HEK293 (cell line): Measurements from ENCODE around the gene AP5Z1.

Experiments
- CTCF ChIA-PET: fragments of 350-600 bp; formaldehyde crosslinking; extraction: SDS; loops from one replicate; lab custom pipeline; 2021; ENCODE audit warnings: antibody characterized with exemption; lab: Yijun Ruan, JAX
- POLR2A ChIA-PET: fragments of 300-600 bp; formaldehyde crosslinking; extraction: SDS; loops from one replicate; lab custom pipeline; 2020; ENCODE audit warnings: antibody characterized with exemption, inconsistent platforms; lab: Yijun Ruan, JAX
- H3K27ac ChIP-seq: fragments of 200-500 bp; sonication (Bioruptor generic); 2 replicates; pipeline ENCODE4 v1.5.1; 2014; ENCODE audit warnings: low read depth, low read length, control low read depth, inconsistent platforms; ENCODE audit errors: extremely low read depth
- H3K36me3 ChIP-seq, 2 experiments: fragments of 200-500 bp in 1 of 2; sonication (Bioruptor generic) in 1 of 2; 1 replicate in 1 of 2; 2 replicates in 1 of 2; pipeline ENCODE4 v1.5.1; 2014 to 2017; ENCODE audit warnings: inconsistent platforms in 2 of 2, low read length in 2 of 2; ENCODE audit not compliant: control insufficient read depth in 2 of 2, insufficient read depth in 1 of 2
- H3K4me1 ChIP-seq: fragments of 200-500 bp; sonication (Bioruptor generic); 2 replicates; pipeline ENCODE4 v1.5.1; 2014; ENCODE audit warnings: mild to moderate bottlenecking, low read length, inconsistent platforms; ENCODE audit not compliant: control insufficient read depth, insufficient read depth
- H3K4me3 ChIP-seq: 2 replicates; pipeline ENCODE4 v1.5.1; 2011; ENCODE audit warnings: low read depth, mild to moderate bottlenecking, control low read depth, low read length, moderate library complexity
- H3K9me3 ChIP-seq: fragments of 200-500 bp; sonication (Bioruptor generic); 2 replicates; pipeline ENCODE4 v1.5.1; 2014; ENCODE audit warnings: low read depth, low read length, inconsistent platforms; ENCODE audit not compliant: control insufficient read depth, insufficient read depth
- BCL11B ChIP-seq: fragments of 450-650 bp; formaldehyde crosslinking; IDR thresholded peaks from 2 replicates; pipeline ENCODE4 v1.5.1; 2016; ENCODE audit warnings: low read depth, missing biosample characterization, missing genetic modification characterization
- GLI2 ChIP-seq: fragments of 450-650 bp; formaldehyde crosslinking; IDR thresholded peaks from 2 replicates; pipeline ENCODE4; 2017; ENCODE audit warnings: missing biosample characterization, missing genetic modification characterization, low read depth, borderline replicate concordance
- KLF10 ChIP-seq: fragments of 450-650 bp; IDR thresholded peaks from 2 replicates; pipeline ENCODE4 v1.5.1; 2018; ENCODE audit warnings: missing biosample characterization, mild to moderate bottlenecking, missing genetic modification characterization
- KLF9 ChIP-seq: fragments of 450-650 bp; formaldehyde crosslinking; IDR thresholded peaks from 2 replicates; pipeline ENCODE4 v1.5.1; 2016; ENCODE audit warnings: missing biosample characterization, missing genetic modification characterization, low read depth
- MZF1 ChIP-seq: fragments of 450-650 bp; formaldehyde crosslinking; IDR thresholded peaks from 2 replicates; pipeline ENCODE4 v1.5.1; 2017; ENCODE audit warnings: missing biosample characterization, missing genetic modification characterization, borderline replicate concordance
- ZBTB17 ChIP-seq: fragments of 450-650 bp; formaldehyde crosslinking; IDR thresholded peaks from 2 replicates; pipeline ENCODE4 v1.5.1; 2016; ENCODE audit warnings: missing biosample characterization, missing genetic modification characterization
- ZBTB48 ChIP-seq: fragments of 450-650 bp; formaldehyde crosslinking; IDR thresholded peaks from 2 replicates; pipeline ENCODE4 v1.5.1; 2016; ENCODE audit warnings: missing biosample characterization, missing genetic modification characterization
- ZFHX2 ChIP-seq: fragments of 450-650 bp; formaldehyde crosslinking; conservative IDR thresholded peaks from 2 replicates; pipeline ENCODE4 v1.5.1; 2016; ENCODE audit warnings: missing biosample characterization, missing genetic modification characterization
- ZNF10 ChIP-seq: fragments of 450-650 bp; formaldehyde crosslinking; IDR thresholded peaks from 2 replicates; pipeline ENCODE4 v1.5.1; 2017; ENCODE audit warnings: missing biosample characterization, missing genetic modification characterization
- ZNF211 ChIP-seq: fragments of 450-650 bp; formaldehyde crosslinking; IDR thresholded peaks from 2 replicates; pipeline ENCODE4 v1.5.1; 2016; ENCODE audit warnings: low read depth, missing biosample characterization, missing genetic modification characterization
- ZNF274 ChIP-seq, 2 experiments: fragments of 200-500 bp in 1 of 2; fragments of 450-650 bp in 1 of 2; sonication (Bioruptor generic) in 1 of 2; formaldehyde crosslinking in 1 of 2; IDR thresholded peaks; 2 replicates each; pipeline versions ENCODE4 v1.5.1 to v1.6.1; 2014 to 2016; ENCODE audit warnings: borderline replicate concordance in 1 of 2, inconsistent platforms in 1 of 2, low read length in 1 of 2, missing biosample characterization in 1 of 2, missing genetic modification characterization in 1 of 2
- ZNF335 ChIP-seq: fragments of 450-650 bp; formaldehyde crosslinking; conservative IDR thresholded peaks from 2 replicates; pipeline ENCODE4 v1.5.1; 2016; ENCODE audit warnings: missing biosample characterization, missing genetic modification characterization
- ZNF350 ChIP-seq: fragments of 450-650 bp; formaldehyde crosslinking; IDR thresholded peaks from 2 replicates; pipeline ENCODE4 v1.5.0; 2017; ENCODE audit warnings: missing biosample characterization, mild to moderate bottlenecking, missing genetic modification characterization
- ZNF416 ChIP-seq: fragments of 450-650 bp; formaldehyde crosslinking; IDR thresholded peaks from 2 replicates; pipeline ENCODE4 v1.5.1; 2016; ENCODE audit warnings: missing biosample characterization, missing genetic modification characterization
- ZNF510 ChIP-seq: fragments of 450-650 bp; formaldehyde crosslinking; IDR thresholded peaks from 2 replicates; pipeline ENCODE4 v1.5.1; 2018; ENCODE audit warnings: mild to moderate bottlenecking, missing genetic modification characterization, missing biosample characterization; ENCODE audit not compliant: insufficient replicate concordance
- ZNF558 ChIP-seq: fragments of 450-650 bp; formaldehyde crosslinking; IDR thresholded peaks from 2 replicates; pipeline ENCODE4 v1.5.1; 2016; ENCODE audit warnings: missing biosample characterization, missing genetic modification characterization
- TF ChIP-seq, protein P1 (sequence below): fragments of 450-650 bp; formaldehyde crosslinking; IDR thresholded peaks from 2 replicates; pipeline ENCODE4 v1.5.1; 2016; ENCODE audit warnings: missing biosample characterization, missing genetic modification characterization
- TF ChIP-seq, protein P2 (sequence below): fragments of 450-650 bp; formaldehyde crosslinking; IDR thresholded peaks from 2 replicates; pipeline ENCODE4 v1.5.1; 2016; ENCODE audit warnings: missing biosample characterization, missing genetic modification characterization, borderline replicate concordance
- TF ChIP-seq, protein P3 (sequence below): fragments of 450-650 bp; formaldehyde crosslinking; IDR thresholded peaks from 2 replicates; pipeline ENCODE4 v1.5.1; 2016; ENCODE audit warnings: missing biosample characterization, missing genetic modification characterization
- TF ChIP-seq, protein P4 (sequence below): fragments of 450-650 bp; formaldehyde crosslinking; IDR thresholded peaks from 2 replicates; pipeline ENCODE4 v1.5.1; 2016; ENCODE audit warnings: missing biosample characterization, missing genetic modification characterization
- TF ChIP-seq, protein P5 (sequence below): fragments of 450-650 bp; formaldehyde crosslinking; IDR thresholded peaks from 2 replicates; pipeline ENCODE4 v1.5.1; 2016; ENCODE audit warnings: missing biosample characterization, missing genetic modification characterization
- TF ChIP-seq, protein P6 (sequence below): sonication (generic); formaldehyde crosslinking; IDR thresholded peaks from 2 replicates; pipeline ENCODE4 v1.8.1; 2022; ENCODE audit warnings: mild to moderate bottlenecking, moderate library complexity, missing genetic modification reagents

The AP5Z1 gene

DNA sequence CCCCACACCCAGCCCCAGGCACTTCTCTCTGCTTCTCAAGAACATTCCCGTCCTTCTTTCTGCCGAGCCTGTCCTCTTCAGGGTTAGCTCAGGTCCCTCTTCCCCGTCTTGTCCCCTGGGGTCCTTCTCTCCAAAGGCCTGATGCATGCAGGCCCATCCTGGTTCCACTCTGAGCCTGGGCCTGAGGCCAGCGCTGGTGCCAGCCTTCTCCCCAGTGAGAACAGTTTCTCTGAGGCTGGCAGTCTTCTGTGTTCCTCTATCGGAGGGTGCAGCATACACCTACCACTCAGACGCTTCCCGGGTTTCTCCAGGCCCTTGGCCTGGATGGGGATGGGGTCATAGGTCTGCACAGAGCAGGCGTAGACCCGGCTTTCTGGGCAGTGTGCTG lies 14.6 kb downstream of the AP5Z1 start:
- CTCF ChIA-PET = no interaction called here
- TF ChIP-seq ZNF335 (no peak), ZNF558 (tag by site-specific recombination) (no peak), MZF1 (tag by site-specific recombination) (no peak), GLI2 (no peak), ZBTB48 (no peak), ZNF510 (tag by site-specific recombination) (no peak), ZNF211 (tag by site-specific recombination) (no peak), ZBTB17 (tag by site-specific recombination) (no peak), ZFHX2 (no peak), ZNF10 (no peak), ZNF350 (tag by site-specific recombination) (no peak), BCL11B (tag by site-specific recombination) (no peak), KLF10 (tag by site-specific recombination) (no peak), ZNF274 (IDR thresholded peaks at IDR 0.05; ENCODE audit: low read length) (no peak), ZNF274 (tag by site-specific recombination; IDR thresholded peaks at IDR 0.05; ENCODE audit: borderline replicate concordance) (no peak), ZNF416 (tag by site-specific recombination) (no peak)
- TF ChIP-seq, protein P1, sequence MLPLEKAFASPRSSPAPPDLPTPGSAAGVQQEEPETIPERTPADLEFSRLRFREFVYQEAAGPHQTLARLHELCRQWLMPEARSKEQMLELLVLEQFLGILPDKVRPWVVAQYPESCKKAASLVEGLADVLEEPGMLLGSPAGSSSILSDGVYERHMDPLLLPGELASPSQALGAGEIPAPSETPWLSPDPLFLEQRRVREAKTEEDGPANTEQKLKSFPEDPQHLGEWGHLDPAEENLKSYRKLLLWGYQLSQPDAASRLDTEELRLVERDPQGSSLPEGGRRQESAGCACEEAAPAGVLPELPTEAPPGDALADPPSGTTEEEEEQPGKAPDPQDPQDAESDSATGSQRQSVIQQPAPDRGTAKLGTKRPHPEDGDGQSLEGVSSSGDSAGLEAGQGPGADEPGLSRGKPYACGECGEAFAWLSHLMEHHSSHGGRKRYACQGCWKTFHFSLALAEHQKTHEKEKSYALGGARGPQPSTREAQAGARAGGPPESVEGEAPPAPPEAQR (tag by site-specific recombination) = no peak
- TF ChIP-seq, protein P2, sequence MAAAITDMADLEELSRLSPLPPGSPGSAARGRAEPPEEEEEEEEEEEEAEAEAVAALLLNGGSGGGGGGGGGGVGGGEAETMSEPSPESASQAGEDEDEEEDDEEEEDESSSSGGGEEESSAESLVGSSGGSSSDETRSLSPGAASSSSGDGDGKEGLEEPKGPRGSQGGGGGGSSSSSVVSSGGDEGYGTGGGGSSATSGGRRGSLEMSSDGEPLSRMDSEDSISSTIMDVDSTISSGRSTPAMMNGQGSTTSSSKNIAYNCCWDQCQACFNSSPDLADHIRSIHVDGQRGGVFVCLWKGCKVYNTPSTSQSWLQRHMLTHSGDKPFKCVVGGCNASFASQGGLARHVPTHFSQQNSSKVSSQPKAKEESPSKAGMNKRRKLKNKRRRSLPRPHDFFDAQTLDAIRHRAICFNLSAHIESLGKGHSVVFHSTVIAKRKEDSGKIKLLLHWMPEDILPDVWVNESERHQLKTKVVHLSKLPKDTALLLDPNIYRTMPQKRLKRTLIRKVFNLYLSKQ (tag by site-specific recombination) = no peak
- TF ChIP-seq, all 188 proteins: peak for 0
- POLR2A ChIA-PET = interaction anchor here (1.1 kb wide), 1 partner anchor 184 kb away, joined by 3 read pairs; no protein-coding TSS in a partner anchor
- Histone ChIP-seq H3K9me3 (no peaks in the 10 kb centered on the region), H3K27ac (no peak overlapping the region), H3K36me3 (peaks cover 0 to 47% of the 10 kb centered on the region in 2 experiments; a peak in 1 of 3 replicates), H3K4me3 (no peak overlapping the region), H3K4me1 (no peaks in the 10 kb centered on the region; the same call in 1 of the 2 replicates)

DNA sequence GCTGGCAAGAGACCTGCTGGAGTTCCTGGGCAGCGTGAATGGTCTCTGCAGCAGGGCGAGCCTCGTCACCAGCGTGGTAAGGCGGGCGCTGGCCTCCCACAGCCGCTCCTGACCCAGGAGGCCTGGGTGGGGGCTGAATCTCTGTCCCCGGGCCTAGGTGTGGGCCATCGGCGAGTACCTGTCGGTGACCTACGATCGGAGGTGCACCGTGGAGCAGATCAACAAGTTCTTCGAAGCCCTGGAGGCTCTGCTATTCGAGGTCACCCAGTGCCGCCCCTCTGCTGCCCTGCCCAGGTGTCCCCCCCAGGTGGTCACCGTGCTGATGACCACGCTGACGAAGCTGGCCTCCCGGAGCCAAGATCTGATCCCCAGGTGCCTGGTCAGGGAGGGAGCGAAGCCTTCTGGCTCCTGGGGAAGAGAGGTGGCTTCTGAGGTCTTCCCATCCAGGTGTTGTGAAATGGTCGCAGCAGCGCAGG lies 15.1 kb downstream of the AP5Z1 start:
- no peaks in the 10 kb centered on the region; the same call in 1 of the 2 replicates for H3K4me1 ChIP-seq
- peaks cover 0 to 47% of the 10 kb centered on the region in 2 experiments; a peak in 1 of 3 replicates for H3K36me3 ChIP-seq
- no peak overlapping the region for H3K27ac ChIP-seq
- H3K9me3 ChIP-seq = no peaks in the 10 kb centered on the region
- no peak overlapping the region for H3K4me3 ChIP-seq
- CTCF ChIA-PET = no interaction called here
- POLR2A ChIA-PET = interaction anchor here (1.1 kb wide), 1 partner anchor 183 kb away, joined by 3 read pairs; no protein-coding TSS in a partner anchor
- TF ChIP-seq, protein P3, sequence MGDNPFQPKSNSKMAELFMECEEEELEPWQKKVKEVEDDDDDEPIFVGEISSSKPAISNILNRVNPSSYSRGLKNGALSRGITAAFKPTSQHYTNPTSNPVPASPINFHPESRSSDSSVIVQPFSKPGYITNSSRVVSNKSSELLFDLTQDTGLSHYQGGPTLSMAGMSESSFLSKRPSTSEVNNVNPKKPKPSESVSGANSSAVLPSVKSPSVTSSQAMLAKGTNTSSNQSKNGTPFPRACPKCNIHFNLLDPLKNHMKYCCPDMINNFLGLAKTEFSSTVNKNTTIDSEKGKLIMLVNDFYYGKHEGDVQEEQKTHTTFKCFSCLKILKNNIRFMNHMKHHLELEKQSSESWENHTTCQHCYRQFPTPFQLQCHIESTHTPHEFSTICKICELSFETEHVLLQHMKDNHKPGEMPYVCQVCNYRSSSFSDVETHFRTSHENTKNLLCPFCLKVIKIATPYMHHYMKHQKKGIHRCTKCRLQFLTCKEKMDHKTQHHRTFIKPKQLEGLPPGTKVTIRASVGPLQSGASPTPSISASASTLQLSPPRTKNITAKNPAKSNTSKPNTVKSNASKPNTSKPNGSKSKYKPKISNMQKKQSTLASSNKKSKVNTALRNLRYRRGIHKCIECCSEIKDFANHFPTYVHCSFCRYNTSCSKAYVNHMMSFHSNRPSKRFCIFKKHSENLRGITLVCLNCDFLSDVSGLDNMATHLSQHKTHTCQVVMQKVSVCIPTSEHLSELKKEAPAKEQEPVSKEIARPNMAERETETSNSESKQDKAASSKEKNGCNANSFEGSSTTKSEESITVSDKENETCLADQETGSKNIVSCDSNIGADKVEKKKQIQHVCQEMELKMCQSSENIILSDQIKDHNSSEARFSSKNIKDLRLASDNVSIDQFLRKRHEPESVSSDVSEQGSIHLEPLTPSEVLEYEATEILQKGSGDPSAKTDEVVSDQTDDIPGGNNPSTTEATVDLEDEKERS (tag by site-specific recombination) = no peak
- no peak for TF ChIP-seq KLF9 (tag by site-specific recombination)
- TF ChIP-seq, protein P4, sequence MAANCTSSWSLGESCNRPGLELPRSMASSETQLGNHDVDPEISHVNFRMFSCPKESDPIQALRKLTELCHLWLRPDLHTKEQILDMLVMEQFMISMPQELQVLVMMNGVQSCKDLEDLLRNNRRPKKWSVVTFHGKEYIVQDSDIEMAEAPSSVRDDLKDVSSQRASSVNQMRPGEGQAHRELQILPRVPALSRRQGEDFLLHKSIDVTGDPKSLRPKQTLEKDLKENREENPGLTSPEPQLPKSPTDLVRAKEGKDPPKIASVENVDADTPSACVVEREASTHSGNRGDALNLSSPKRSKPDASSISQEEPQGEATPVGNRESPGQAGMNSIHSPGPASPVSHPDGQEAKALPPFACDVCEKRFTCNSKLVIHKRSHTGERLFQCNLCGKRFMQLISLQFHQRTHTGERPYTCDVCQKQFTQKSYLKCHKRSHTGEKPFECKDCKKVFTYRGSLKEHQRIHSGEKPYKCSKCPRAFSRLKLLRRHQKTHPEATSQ (tag by site-specific recombination) = no peak
- TF ChIP-seq, protein P5, sequence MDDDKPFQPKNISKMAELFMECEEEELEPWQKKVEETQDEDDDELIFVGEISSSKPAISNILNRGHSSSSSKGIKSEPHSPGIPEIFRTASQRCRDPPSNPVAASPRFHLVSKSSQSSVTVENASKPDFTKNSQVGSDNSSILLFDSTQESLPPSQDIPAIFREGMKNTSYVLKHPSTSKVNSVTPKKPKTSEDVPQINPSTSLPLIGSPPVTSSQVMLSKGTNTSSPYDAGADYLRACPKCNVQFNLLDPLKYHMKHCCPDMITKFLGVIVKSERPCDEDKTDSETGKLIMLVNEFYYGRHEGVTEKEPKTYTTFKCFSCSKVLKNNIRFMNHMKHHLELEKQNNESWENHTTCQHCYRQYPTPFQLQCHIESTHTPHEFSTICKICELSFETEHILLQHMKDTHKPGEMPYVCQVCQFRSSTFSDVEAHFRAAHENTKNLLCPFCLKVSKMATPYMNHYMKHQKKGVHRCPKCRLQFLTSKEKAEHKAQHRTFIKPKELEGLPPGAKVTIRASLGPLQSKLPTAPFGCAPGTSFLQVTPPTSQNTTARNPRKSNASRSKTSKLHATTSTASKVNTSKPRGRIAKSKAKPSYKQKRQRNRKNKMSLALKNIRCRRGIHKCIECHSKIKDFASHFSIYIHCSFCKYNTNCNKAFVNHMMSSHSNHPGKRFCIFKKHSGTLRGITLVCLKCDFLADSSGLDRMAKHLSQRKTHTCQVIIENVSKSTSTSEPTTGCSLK (tag by site-specific recombination) = no peak
- TF ChIP-seq, protein P6, sequence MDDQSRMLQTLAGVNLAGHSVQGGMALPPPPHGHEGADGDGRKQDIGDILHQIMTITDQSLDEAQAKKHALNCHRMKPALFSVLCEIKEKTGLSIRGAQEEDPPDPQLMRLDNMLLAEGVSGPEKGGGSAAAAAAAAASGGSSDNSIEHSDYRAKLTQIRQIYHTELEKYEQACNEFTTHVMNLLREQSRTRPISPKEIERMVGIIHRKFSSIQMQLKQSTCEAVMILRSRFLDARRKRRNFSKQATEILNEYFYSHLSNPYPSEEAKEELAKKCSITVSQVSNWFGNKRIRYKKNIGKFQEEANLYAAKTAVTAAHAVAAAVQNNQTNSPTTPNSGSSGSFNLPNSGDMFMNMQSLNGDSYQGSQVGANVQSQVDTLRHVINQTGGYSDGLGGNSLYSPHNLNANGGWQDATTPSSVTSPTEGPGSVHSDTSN (CRISPR knock-in tag) = no peak
